GM12864 (cell line): ENCODE data around the gene SLC23A2.

Experiments
- DNase-seq: peaks from one replicate; pipeline ENCODE4 v3.0.0-alpha.2; 2011; ENCODE audit warnings: low read depth
- H3K4me3 ChIP-seq: 2 replicates; pipeline ENCODE4 v1.5.1; 2011; ENCODE audit warnings: mild to moderate bottlenecking, low read depth, low read length, control low read depth
- CTCF ChIP-seq: IDR thresholded peaks from 2 replicates; pipeline ENCODE4 v1.5.1; 2011; ENCODE audit warnings: low read depth, mild to moderate bottlenecking, moderate library complexity, low read length, control low read depth, inconsistent platforms; ENCODE audit errors: missing control alignments

The SLC23A2 gene

GRCh38 chr20:5001174-5002076 is at the start of gene SLC23A2:
Gene SLC23A2 (minus strand): TSS chr20:5001510. CDS start chr20:4932562, 68,948 bp downstream.
- H3K4me3 ChIP-seq = peak within 1 kb of the TSS; percentile 76
- TF ChIP-seq CTCF = no peak
- DNase-seq = no peak

- no peak for TF ChIP-seq CTCF
- DNase-seq = no peak
- H3K4me3 ChIP-seq = no peak overlapping the region
Measured at GRCh38 chr20:5046656-5047339, 45.5 kb upstream of the SLC23A2 start.

GRCh38 chr20:5045906-5046305 is 44.6 kb upstream of the SLC23A2 start:
- no peak for DNase-seq
- no peak overlapping the region for H3K4me3 ChIP-seq
- TF ChIP-seq CTCF = no peak

GRCh38 chr20:5044075-5044620 is 42.8 kb upstream of the SLC23A2 start:
- no peak for TF ChIP-seq CTCF
- H3K4me3 ChIP-seq = no peak overlapping the region
- no peak for DNase-seq

GRCh38 chr20:5041433-5041832 is 40.1 kb upstream of the SLC23A2 start:
- no peak for DNase-seq
- TF ChIP-seq CTCF = no peak
- H3K4me3 ChIP-seq = no peak overlapping the region

GRCh38 chr20:5040345-5040744 is 39.0 kb upstream of the SLC23A2 start:
- DNase-seq = no peak
- TF ChIP-seq CTCF = no peak
- H3K4me3 ChIP-seq = no peak overlapping the region
